GM21515 (cell line): ENCODE results near the gene SPATA3.
A peak's percentile ranks its signal among the peaks of the same experiment; 100 is the strongest.
"Not testable (repeated sequence)": the region's sequence is repeated elsewhere in the genome, so short reads cannot be mapped to it uniquely, and the experiment has no call there.

ENCODE experiments used
- ATAC-seq: cut with Tn5 transposase; IDR thresholded peaks from one replicate; pipeline ENCODE4 v1.9.1; 2021; ENCODE audit not compliant: unreplicated experiment

Gene SPATA3

DNA sequence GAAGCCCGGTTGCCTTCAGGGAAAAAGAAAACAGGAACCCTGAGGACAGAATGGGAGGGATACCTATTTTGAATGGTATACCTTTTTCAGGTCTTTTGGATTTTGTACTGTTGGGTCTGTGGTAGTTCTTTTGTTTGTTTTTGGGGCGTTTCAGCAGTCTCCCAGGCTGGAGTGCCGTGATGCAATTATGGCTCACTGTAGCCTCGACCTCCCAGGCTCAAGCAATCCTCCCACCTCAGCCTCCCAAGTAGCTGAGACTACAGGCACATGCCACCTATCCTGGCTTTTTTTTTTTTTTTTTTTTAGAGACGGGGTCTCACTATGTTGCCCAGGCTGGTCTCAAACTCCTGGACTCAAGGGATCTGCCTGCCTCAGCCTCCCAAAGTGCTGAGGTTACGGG is 27.6 kb upstream of the SPATA3 start:
- not testable (repeated sequence) for ATAC-seq

- ATAC-seq, result peak; percentile 47
These were observed 26.8 kb upstream of the SPATA3 start for GRCh38 chr2:230968921-230969658.

DNA sequence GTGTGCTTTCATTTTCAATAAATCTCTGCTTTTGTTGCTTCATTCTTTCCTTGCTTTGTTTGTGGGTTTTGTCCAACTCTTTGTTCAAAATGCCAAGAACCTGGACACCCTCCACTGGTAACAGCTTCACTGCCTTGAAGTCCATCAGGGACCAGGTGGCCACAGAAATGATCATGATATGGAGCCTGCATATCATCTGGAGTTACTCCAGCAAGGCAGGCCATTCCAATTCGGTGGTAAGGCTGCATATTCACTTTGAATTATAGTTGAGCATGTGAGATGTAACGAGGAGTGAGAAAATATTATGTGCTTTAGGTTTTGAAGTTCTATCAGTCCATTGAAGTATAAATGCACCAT is 26.3 kb upstream of the SPATA3 start:
- ATAC-seq, result no peak

DNA sequence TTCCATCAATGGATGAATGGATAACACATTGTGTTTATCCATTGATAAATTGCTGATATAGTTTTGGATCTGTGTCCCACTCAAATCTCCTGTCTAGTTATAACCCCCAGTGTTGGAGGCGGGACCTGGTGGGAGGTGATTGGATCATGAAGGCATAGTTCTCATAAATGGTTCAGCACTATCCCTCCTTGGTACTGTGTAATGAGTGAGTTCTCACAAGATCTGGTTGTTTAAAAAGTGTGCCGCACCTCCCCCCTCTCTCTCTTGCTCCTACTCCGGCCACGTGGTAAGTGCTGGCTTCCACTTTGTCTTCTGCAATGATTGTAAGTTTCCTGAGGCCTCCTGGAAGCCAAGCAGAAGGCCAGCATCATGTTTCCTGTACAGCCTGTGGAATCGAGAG is 23.9 kb upstream of the SPATA3 start:
- no peak for ATAC-seq

DNA sequence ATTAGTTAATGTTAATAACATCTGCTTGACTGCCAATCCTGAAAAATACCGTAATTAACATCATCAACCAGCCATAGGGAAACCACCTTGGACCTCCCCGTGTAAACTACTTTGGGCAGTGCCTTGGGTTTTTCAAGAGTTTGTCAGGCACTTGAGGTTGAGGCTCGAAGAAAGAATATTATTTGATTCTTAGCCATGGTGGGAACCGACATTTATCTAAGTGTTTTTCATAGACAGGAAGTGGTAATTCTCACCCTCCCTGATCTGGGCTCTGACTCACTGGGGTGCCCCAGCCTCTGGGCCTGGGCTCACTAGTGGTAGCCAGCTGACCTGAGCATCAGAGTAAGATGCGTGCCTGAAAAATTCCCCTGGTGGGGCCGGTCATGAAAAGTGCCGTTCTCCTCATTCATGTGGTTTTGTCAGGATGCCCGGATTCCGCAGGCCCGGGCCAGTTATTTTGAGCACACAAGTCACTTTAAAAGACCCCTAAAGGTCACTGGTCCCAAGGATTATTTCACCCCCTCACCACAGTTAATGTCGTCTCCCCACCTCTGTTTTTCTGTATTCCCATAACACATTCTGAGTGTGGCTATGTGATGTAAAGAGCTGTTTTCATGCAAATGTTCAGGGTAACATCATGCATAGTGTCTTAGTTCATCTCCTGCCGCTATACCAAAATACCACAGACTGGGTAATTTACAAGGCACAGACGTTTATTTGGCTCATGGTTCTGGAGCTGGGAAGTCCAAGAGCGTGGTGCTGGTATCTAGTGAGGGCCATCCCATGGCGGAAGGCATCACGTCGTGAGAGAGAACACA is 21.6 kb upstream of the SPATA3 start:
- peak; percentile 65 for ATAC-seq

- ATAC-seq, result no peak
These were observed 20.0 kb upstream of the SPATA3 start for GRCh38 chr2:230975927-230976326.

DNA sequence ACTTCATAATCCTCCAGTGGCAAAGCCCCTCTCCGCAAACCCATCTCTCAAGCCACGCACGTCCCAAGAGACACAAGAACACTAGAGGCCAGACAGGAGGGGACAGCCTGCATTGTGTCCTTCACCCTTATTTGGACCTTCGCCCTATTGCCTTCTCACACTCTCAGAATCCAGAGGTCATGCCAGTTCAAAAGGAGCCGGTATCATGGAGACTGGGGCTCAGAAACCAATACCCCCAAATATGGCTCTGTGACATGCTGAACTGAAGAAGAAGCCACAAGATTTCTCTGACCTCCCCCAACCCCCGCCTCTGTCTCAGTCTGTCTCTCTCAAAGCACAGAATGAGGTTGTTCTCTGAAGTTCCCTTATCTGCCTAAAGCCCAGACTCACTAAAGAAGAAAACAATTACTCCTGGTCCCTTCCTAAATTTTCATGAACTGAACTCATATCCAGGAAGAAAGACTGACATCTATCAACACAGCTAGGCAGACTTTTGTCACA is 19.2 kb upstream of the SPATA3 start:
- ATAC-seq, result peak; percentile 30

GRCh38 chr2:230980468-230980867 is 15.5 kb upstream of the SPATA3 start:
- ATAC-seq, result no peak

GRCh38 chr2:230981704-230982103 is 14.2 kb upstream of the SPATA3 start:
- ATAC-seq, result no peak

GRCh38 chr2:230982126-230982525 is 13.8 kb upstream of the SPATA3 start:
- no peak for ATAC-seq

DNA sequence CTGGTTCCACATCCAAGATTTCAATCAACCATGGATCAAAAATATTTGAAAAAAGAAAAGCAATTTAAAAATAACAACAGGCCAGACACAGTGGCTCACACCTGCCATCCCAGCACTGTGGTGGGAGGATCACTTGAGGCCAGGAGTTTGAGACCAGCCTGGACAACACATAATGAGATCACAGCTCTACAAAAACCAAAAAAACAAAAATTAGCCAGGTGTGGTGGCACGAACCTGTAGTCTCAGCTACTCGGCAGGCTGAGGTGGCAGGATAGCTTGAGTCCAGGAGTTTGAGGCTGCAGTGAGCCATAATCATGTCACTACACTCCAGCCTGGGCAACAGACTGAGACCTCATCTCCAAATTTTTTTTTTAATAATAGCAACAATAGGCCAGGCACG is 13.4 kb upstream of the SPATA3 start:
- no peak for ATAC-seq

DNA sequence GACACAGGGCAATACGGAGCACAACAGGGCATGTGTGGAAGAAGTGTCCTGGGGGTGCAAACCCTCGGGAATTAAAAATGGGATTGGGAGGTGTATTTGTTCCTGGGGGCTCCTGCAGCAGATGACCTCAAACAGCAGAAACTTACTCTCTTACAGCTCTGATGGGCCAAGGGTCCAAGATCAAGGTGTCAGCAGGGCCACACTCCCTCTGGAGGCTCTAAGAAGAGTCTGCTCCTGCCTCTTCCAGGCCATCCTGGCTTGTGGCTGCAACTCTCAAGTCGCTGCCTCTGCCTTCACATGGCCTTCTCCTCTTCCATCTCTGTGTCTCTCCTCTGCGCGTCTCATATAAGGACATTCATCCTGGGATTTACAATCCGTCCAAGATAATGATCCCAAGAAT is 12.4 kb upstream of the SPATA3 start:
- ATAC-seq, result no peak

- peak; percentile 69 for ATAC-seq
These were observed 11.3 kb upstream of the SPATA3 start for GRCh38 chr2:230984393-230985220.

DNA sequence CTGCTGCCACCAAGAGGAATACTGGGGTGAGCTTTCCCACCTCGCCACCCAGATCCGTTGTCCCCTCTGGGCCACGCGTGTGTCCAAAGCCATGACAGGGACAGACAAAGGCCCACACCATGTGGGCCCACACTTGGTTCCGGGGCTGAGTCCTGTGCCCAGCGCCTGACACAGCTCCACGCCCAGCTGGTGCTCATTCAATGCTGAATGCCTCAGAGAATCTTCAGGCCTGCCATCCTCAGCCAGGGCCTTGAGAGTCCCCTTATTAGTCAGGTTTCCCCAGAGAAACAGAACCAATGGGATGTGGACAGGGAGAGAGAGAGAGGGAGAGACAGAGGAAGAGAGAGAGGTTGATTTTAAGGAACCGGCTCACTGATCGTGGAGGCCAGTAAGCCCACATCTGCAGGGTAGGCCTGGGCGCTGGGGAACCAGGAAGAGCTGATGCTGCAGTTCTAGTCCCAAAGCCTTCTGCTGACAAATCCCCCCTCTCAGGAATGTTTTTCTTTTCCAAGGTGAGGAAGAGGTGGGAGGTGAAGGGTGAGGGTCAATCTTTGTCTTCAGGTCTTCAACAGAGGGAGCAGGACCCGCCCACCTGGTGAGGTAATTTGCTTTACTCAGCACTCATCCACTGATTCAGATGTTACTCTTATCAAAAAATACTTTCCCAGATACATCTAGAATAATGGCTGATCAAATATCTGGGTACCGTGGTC is 10.2 kb upstream of the SPATA3 start:
- ATAC-seq, result no peak

GRCh38 chr2:230986520-230987136 is 9.3 kb upstream of the SPATA3 start:
- ATAC-seq, result no peak

DNA sequence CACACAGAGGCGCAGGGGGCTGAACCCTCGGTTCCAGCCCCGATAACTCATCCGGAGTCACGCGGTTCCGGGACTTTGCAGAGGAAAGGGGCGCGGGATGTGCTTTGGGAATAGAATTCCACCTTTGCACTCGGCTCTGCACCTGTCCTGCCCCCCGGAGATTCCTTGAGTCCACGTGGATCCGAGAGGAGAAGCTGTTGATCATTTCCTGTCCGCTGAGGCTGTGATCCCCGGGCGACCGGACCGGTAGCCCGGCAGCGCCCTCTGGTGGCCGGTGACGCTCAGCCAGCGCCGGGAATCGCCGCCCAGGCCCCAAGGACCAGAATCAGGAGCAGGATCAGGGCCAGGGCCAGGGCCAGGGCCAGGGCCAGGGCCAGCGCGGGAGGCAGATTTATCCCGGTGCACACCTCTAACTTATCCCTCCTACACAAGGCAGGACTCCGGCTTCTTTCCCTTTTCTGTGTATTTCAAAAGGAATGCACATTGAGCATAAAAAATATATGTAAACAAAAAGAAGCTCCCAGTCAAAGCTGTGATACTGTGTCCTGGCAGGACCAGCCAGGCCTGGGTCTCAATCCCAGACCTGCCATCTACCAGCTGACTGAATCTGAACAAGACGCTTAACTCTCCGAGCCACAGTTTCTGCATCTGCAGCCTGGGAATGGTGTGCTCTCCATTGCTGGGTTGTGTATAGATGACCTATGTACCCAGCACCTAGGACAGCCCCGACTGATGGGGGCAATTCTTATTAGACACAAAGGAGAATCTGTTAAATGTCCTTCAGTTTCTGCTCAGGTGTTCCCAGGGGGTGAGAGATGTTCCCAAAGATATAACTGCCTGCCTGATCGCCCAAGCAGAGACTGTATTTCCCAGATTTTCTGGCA is 8.5 kb upstream of the SPATA3 start:
- ATAC-seq, result peak; percentile 33

DNA sequence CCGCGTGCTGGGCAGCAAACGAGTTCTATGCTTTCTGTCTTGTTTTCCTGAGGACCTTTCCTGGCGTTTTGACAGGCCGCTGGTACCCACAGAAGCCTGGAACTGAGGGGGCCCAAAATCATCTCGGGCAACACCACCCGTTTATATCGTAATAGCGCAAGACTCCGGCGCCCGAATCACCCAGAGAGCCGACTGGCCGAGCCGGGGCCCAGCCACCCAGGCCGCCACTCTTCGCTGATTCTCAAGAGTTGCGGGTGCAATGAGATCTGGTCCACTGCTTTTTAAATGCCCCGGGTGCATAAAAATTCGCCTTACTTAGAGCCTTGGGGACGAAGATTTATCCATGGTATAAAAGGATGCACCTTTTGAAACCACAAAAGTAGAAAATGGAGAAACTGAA is 6.2 kb upstream of the SPATA3 start:
- no peak for ATAC-seq

DNA sequence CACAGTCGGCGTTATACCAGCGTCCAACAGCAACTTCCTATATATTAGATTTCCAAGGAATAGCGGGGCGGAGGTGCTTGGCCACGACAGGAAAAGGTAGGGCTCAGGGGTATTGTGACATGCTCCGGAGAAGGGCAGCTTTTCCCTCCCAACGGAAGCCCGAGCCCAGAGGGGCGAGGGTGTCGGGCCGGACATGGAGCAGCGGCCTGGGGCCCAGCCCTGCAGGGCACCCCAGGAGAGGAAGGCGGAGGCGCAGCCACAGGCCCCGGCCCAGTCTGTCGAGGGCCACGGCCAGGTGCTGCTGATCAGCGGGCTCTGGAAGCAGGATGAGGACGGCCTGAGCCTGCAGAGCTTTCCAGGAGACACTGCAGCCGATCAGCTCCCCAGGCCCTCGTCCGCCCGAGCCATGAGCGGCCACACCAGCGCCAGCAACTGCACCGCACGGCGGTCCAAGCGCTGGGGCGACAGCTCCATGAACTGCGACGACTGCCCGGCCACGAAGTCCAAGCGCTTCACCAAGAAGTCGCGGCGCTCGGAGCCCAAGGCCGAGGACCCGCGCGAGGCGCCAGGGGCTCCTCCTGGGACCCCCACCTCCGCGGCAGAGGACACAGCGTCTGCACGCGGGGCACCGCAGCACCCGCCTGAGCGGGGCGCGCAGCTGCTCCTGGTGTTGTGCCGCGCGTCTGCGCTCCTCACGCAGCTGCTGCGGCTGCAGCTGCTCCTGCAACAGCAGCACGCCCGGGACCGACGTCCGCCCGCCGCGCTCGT is 5.6 kb upstream of the SPATA3 start:
- ATAC-seq, result no peak

- no peak for ATAC-seq
These were observed 5.1 kb upstream of the SPATA3 start for GRCh38 chr2:230990899-230991150.
